MM.1S (cell line): ENCODE data around the gene MIEN1.

Experiments
- DNase-seq: peaks from one replicate; pipeline ENCODE4 v3.0.0-alpha.2; 2015
- H2AFZ ChIP-seq: fragments of 300-600 bp; sonication (generic); 2 replicates; pipeline ENCODE4 v1.6.0; 2016; ENCODE audit warnings: antibody characterized with exemption, low read length
- H3F3A ChIP-seq: fragments of 300-600 bp; sonication (generic); 2 replicates; pipeline ENCODE4 v1.6.1; 2016; ENCODE audit warnings: mild to moderate bottlenecking, antibody characterized with exemption, low read length, moderate library complexity, mixed read lengths; ENCODE audit not compliant: insufficient read depth
- H3K27ac ChIP-seq: fragments of 300-600 bp; sonication (generic); 2 replicates; pipeline ENCODE4 v1.5.1; 2016; ENCODE audit warnings: mild to moderate bottlenecking, low read length
- H3K27me3 ChIP-seq: fragments of 300-600 bp; sonication (generic); replicated peaks from 2 replicates; pipeline ENCODE4 v1.6.0; 2016; ENCODE audit warnings: low read length; ENCODE audit not compliant: insufficient read depth
- H3K36me3 ChIP-seq: fragments of 300-600 bp; sonication (generic); replicated peaks from 2 replicates; pipeline ENCODE4 v1.6.1; 2016; ENCODE audit warnings: mild to moderate bottlenecking, low read length, mixed read lengths; ENCODE audit not compliant: insufficient read depth
- H3K4me1 ChIP-seq: fragments of 300-600 bp; sonication (generic); 2 replicates; pipeline ENCODE4 v1.6.1; 2016; ENCODE audit warnings: low read length, mixed read lengths
- H3K4me2 ChIP-seq: fragments of 300-600 bp; sonication (generic); 2 replicates; pipeline ENCODE4 v1.6.0; 2016; ENCODE audit warnings: low read depth, low read length
- H3K4me3 ChIP-seq: fragments of 300-600 bp; sonication (generic); 2 replicates; pipeline ENCODE4 v1.5.1; 2016; ENCODE audit warnings: low read length, mixed read lengths
- H3K79me2 ChIP-seq: fragments of 300-600 bp; sonication (generic); 2 replicates; pipeline ENCODE4 v1.6.1; 2016; ENCODE audit warnings: mixed run types, low read length, mixed read lengths
- H3K9ac ChIP-seq: fragments of 300-600 bp; sonication (generic); 2 replicates; pipeline ENCODE4 v1.6.1; 2016; ENCODE audit warnings: low read length, mixed read lengths
- H3K9me2 ChIP-seq: fragments of 300-600 bp; sonication (generic); replicated peaks from 2 replicates; pipeline ENCODE4 v1.6.1; 2016; ENCODE audit warnings: mild to moderate bottlenecking, low read length, mixed read lengths; ENCODE audit not compliant: insufficient read depth
- H3K9me3 ChIP-seq: fragments of 300-600 bp; sonication (generic); replicated peaks from 2 replicates; pipeline ENCODE4 v1.6.1; 2016; ENCODE audit warnings: mild to moderate bottlenecking, low read length, mixed read lengths; ENCODE audit not compliant: insufficient read depth
- H4K20me1 ChIP-seq: fragments of 300-600 bp; sonication (generic); 2 replicates; pipeline ENCODE4 v1.6.1; 2016; ENCODE audit warnings: mild to moderate bottlenecking, low read length, moderate library complexity, mixed read lengths; ENCODE audit not compliant: insufficient read depth
- EZH2 ChIP-seq: fragments of 300-600 bp; sonication (generic); optimal IDR thresholded peaks from 2 replicates; pipeline ENCODE3; 2017; ENCODE audit warnings: low read depth, mild to moderate bottlenecking, antibody characterized with exemption, low read length, mixed read lengths
- EZH2phosphoT487 ChIP-seq: fragments of 300-600 bp; sonication (generic); IDR thresholded peaks from 2 replicates; pipeline ENCODE4 v1.6.1; 2018; ENCODE audit warnings: antibody characterized with exemption, low read length
- TF ChIP-seq, protein P1 (sequence below): fragments of 300-600 bp; sonication (generic); IDR thresholded peaks from 2 replicates; pipeline ENCODE4 v1.5.1; 2016; ENCODE audit warnings: antibody characterized with exemption, low read length, mixed read lengths

MIEN1 gene

GRCh38 chr17:39735882-39736281 lies 5.5 kb upstream of the MIEN1 start:
- no peak for DNase-seq
- no peaks in the 10 kb centered on the region for H3K27me3 ChIP-seq
- H2AFZ ChIP-seq = no peak overlapping the region
- no peaks in the 10 kb centered on the region for H4K20me1 ChIP-seq
- H3K79me2 ChIP-seq = peaks cover 12% of the 10 kb centered on the region; the same call in 1 of the 2 replicates
- H3K36me3 ChIP-seq = no peaks in the 10 kb centered on the region
- peaks cover 3% of the 10 kb centered on the region; the same call in 1 of the 2 replicates for H3F3A ChIP-seq
- H3K9ac ChIP-seq = no peak overlapping the region
- H3K9me2 ChIP-seq = no peaks in the 10 kb centered on the region
- H3K4me1 ChIP-seq = peaks cover 6% of the 10 kb centered on the region
- TF ChIP-seq EZH2 (no peak), EZH2phosphoT487 (no peak)
- TF ChIP-seq, protein P1, sequence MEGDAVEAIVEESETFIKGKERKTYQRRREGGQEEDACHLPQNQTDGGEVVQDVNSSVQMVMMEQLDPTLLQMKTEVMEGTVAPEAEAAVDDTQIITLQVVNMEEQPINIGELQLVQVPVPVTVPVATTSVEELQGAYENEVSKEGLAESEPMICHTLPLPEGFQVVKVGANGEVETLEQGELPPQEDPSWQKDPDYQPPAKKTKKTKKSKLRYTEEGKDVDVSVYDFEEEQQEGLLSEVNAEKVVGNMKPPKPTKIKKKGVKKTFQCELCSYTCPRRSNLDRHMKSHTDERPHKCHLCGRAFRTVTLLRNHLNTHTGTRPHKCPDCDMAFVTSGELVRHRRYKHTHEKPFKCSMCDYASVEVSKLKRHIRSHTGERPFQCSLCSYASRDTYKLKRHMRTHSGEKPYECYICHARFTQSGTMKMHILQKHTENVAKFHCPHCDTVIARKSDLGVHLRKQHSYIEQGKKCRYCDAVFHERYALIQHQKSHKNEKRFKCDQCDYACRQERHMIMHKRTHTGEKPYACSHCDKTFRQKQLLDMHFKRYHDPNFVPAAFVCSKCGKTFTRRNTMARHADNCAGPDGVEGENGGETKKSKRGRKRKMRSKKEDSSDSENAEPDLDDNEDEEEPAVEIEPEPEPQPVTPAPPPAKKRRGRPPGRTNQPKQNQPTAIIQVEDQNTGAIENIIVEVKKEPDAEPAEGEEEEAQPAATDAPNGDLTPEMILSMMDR = no peak
- H3K9me3 ChIP-seq = no peaks in the 10 kb centered on the region
- H3K4me3 ChIP-seq = no peak overlapping the region
- no peak overlapping the region for H3K27ac ChIP-seq
- no peak overlapping the region for H3K4me2 ChIP-seq

- TF ChIP-seq EZH2 (no peak), EZH2phosphoT487 (no peak)
- TF ChIP-seq, protein P1 = no peak
- no peak for DNase-seq
- peaks cover 4% of the 10 kb centered on the region; the same call in 1 of the 2 replicates for H3K4me1 ChIP-seq
- no peaks in the 10 kb centered on the region for H3K36me3 ChIP-seq
- no peaks in the 10 kb centered on the region for H3F3A ChIP-seq
- no peaks in the 10 kb centered on the region for H3K9me3 ChIP-seq
- peaks cover 22% of the 10 kb centered on the region for H3K79me2 ChIP-seq
- H3K4me3 ChIP-seq = no peak overlapping the region
- H3K4me2 ChIP-seq = no peak overlapping the region
- no peaks in the 10 kb centered on the region for H3K27me3 ChIP-seq
- H3K27ac ChIP-seq = no peak overlapping the region
- H3K9ac ChIP-seq = no peak overlapping the region
- no peaks in the 10 kb centered on the region for H3K9me2 ChIP-seq
- no peak overlapping the region for H2AFZ ChIP-seq
- no peaks in the 10 kb centered on the region for H4K20me1 ChIP-seq
Observed at GRCh38 chr17:39732586-39732985, 2.3 kb upstream of the MIEN1 start.

DNA sequence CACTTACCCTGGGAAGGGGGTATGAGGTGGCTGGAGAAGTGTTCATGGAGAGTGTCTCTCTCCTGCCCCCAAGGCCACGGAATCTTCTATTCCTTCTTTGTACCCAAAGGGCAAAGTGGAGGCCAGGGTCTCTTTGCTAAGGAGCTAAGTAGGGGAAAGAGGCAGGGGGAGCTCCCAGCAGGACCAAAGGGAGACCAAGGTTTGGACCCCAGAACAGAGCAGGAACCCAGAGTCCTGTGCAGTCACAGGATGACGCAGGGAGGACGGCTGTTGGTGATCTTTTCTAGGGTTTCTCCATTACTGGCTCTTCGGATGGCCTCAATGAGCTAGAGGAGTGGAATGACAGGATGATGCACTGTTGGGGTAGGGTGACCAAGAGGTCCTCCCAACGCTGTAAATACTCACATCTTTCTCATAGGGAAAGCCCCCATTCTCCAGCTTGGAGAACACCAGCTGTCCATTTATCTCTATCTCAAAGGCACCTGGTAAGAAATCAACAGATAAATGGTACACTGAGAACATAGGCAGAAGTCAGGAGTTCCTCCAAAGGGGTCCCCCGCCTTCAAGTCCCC lies 966 bp downstream of the MIEN1 start:
- no peak overlapping the region for H3K27ac ChIP-seq
- H3K9ac ChIP-seq = peak overlapping the region; percentile 80
- H3K9me2 ChIP-seq = no peaks in the 10 kb centered on the region
- H3K4me1 ChIP-seq = peaks cover 4% of the 10 kb centered on the region; the same call in 1 of the 2 replicates
- H4K20me1 ChIP-seq = no peaks in the 10 kb centered on the region
- H3K4me3 ChIP-seq = peak overlapping the region; percentile 82
- H3K4me2 ChIP-seq = peak overlapping the region; percentile 93
- no peaks in the 10 kb centered on the region for H3F3A ChIP-seq
- TF ChIP-seq EZH2 (no peak), EZH2phosphoT487 (no peak)
- TF ChIP-seq, protein P1 = no peak
- no peaks in the 10 kb centered on the region for H3K27me3 ChIP-seq
- DNase-seq = no peak
- no peaks in the 10 kb centered on the region for H3K36me3 ChIP-seq
- H3K9me3 ChIP-seq = no peaks in the 10 kb centered on the region
- no peak overlapping the region for H2AFZ ChIP-seq
- H3K79me2 ChIP-seq = peaks cover 22% of the 10 kb centered on the region
